CD1c-positive myeloid dendritic cell (primary cell): ENCODE measurements around the gene TBC1D16.
"Not testable (repeated sequence)": the region's sequence is repeated elsewhere in the genome, so short reads cannot be mapped to it uniquely, and the experiment has no call there.

Source experiments
- DNase-seq: peaks from one replicate; pipeline ENCODE4 v3.0.0-alpha.2; 2016; ENCODE audit errors: extremely low spot score

TBC1D16 gene

DNA sequence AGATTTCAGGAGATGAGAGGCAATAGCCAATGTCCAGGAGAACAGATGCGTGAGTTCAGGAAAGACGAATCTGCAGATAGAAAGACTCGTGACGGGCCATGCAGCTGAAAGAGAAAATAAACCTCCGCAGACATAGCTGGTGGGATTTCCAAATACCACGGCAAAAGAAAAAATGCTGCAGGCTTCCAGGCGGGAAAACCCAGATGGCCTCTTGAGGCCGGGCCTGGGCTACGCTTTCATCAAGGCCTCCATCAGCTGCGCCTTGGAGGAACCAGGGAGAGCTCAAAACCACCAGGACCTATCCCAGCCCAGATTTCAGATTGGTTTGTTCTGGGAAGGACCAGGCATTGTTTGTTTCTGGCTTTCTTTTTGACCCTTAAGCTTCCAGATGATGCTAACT, 17.4 kb upstream of the TBC1D16 start:
- DNase-seq, result no peak

GRCh38 chr17:80051681-80052080, 16.0 kb upstream of the TBC1D16 start:
- DNase-seq, result no peak

DNA sequence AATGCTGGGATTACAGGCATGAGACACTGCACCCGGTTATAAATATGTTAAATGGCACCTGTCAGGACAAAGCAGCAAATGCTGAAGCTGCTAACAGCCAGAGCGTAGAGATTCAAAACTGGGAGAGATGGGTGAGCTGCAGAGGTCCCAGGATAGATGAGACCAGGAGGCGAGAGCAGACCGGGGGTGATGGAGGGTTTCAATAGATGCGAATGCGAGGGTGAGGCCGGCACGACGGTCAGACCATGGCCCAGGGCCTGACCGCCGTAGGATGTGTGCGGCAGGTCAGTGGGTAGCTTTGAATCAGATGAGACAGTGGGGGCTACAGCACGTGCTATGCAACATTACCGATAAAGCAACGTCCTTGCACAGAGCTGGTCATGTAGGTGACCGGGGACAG, 15.0 kb upstream of the TBC1D16 start:
- no peak for DNase-seq

GRCh38 chr17:80049986-80050385, 14.3 kb upstream of the TBC1D16 start:
- no peak for DNase-seq

DNA sequence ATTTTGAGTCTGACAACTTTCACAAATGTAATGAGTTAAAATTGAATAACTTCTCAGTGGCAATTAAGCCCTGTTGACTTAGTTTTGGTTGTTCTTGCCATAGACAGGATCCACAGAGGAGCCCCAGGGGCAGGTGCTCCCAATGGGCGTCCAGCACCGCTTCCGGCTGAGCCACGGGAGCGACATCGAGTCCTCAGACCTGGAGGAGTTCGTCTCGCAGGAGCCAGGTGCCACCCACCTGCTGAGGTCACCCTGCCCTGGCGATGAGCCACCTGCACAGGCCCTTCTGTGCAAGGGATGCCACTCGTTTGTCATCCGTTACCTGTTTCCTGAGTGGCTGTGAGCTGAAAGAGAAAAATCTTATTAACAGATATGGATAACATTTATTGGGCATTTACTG, 11.5 kb upstream of the TBC1D16 start:
- DNase-seq, result no peak

- not testable (repeated sequence) for DNase-seq
Observed at GRCh38 chr17:80046709-80047108, 11.0 kb upstream of the TBC1D16 start.

- DNase-seq, result no peak
Observed at GRCh38 chr17:80045703-80046102, 10.0 kb upstream of the TBC1D16 start.

DNA sequence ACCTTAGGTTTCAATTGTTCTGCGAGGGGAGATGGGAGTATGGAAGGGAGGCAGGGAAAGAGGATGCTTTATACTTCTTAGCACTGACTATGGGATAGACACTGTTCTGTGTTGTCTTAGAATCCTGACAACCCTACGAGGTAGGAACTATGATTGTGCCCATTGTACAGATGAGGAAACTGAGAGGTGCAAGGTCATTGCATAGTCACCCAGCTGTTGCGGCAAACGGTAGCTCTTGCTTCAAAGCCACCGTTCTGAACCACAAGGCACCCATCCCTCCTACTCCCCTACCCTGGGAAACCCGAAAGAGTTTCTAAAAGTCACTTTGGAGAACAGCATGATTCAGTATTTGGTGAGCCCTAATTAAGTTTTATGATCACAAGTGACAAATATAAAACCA, 8.3 kb upstream of the TBC1D16 start:
- DNase-seq, result no peak

DNA sequence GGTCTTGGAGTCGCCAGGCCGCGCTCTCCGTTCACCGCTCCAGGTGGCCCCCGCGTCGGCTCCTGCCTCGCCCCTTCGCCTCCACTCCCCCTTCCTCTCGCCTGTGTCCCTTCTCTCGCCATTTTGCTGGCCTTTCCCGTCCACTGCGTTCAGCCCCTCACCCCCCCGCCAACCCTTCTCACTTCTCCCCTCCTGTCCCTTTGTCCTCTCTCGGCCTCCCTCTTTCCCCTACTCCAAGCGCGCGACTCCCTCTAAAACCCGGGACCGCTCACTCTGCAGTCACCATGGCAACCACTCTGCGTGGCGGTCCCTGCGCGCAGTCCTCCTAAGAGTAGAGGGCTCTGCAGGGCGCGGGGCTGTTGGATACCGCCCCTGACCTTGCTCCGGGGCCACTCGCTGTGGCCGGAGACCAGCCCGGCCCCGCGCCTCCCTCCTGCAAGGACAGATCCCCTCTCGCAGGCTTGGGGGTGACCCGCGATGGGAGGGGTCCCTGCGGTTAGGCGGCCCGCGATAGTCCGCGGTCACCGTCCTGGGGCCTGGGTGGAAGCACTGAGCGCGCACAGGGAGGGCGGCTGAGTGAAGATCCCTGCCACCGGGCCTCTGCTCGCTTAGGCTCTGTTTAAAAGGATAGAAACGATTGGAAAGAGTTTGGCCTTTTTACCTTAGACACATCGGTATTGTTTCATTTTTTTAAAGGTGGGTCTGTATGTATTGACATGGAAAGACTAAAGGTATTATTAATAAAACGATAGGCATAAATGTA, 1.2 kb upstream of the TBC1D16 start:
- peak; percentile 42 for DNase-seq

- DNase-seq, result peak; percentile 96
Observed at GRCh38 chr17:80035937-80036714, 454 bp upstream of the TBC1D16 start, which contains the start of gene CCDC40. TSS of gene CCDC40 (plus strand) at chr17:80036642. CDS start at chr17:80036663, 21 bp downstream.

- peak; percentile 59 for DNase-seq
Observed at GRCh38 chr17:80034791-80035686, 633 bp downstream of the TBC1D16 start.

DNA sequence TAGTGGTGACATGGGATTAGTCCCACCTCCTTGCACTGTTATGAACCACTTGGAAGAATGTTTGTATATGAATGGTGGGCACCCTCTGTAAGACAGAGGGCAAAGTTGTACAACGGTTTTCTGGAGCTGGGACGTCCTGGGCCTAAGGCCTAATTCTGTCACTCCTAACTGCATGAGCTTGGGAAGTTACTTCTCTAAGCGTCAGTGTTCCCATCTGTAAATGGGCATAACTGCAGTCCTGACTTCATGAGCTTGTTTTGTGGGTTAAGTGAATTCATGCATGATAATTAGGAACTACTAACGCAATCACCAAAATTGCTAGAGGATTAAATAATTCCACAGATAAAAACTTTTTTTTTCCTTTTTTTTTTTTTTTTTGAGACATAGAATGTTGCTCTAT, 1.8 kb downstream of the TBC1D16 start:
- DNase-seq, result no peak

GRCh38 chr17:80032614-80033171, 3.0 kb downstream of the TBC1D16 start:
- DNase-seq, result no peak

GRCh38 chr17:80031691-80032430, 3.8 kb downstream of the TBC1D16 start:
- no peak for DNase-seq

GRCh38 chr17:80030730-80031410, 4.8 kb downstream of the TBC1D16 start:
- no peak for DNase-seq

GRCh38 chr17:80029258-80029974, 6.3 kb downstream of the TBC1D16 start:
- DNase-seq, result peak; percentile 62

DNA sequence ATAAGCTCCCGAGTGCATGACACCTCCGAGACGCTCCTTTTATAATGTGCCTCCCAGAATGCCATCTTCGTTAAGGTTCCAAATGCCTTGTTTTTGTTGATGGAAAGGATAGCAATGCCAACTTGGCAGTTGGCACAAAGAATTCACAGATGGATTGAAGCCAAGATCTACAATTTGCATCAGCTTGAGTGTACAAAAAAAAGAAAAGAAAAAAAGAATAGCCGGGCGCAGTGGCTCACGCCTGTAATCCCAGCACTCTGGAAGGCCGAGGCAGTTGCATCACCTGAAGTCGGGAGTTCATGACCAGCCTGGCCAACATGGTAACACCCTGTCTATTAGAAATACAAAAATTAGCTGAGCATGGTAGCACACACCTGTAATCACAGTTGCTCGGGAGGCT, 7.6 kb downstream of the TBC1D16 start:
- no peak for DNase-seq

DNA sequence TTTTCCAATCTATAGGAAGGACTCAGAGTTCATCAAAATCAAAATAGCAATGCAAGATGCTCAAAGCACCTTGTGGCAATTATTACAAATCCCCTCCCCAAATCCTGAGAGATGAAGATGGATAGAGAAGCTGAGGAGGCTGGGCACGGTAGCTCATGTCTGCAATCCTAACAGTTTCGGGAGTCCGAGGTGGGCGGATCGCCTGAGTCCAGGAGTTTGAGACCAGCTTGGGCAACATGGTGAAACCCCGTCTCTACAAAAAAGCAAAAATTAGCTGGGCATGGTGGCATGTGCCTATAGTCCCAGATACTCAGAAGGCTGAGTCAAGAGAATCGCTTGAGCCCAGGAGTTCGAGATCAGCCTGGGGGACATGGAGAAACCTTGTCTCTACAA, 8.6 kb downstream of the TBC1D16 start:
- no peak for DNase-seq

DNA sequence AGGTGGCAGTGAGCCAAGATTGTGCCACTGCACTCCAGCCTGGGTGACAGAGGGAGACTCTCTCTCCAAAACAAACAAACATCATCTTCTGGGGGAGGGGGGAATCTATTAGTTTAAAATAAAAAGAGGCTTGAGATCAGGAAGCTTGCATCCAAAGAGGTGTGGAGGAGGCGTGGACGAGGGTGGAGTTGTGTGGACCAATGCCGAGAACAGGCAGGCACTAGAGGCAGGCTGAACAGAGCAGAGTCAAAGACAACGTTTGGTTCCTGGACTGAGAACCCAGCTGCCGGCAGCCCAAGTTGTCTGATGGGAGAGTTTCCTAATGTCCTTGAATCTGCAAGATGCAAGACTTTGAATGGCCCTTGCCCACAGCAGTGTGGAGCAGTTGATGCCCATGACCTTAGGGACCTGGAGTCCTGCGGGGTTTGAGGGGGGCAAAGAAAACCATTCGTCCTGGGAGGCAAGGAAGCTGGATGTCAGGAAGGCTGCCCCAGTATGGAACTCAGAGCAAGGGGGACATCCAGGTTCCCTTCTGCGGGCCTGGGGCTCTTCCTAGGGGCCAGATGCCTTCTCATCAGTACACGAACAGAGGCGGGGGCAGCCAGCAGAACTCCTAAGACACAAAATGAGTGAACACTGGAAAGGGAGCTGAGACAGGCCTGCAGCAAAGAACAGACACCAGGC, 9.2 kb downstream of the TBC1D16 start:
- DNase-seq, result no peak
